Testis (tissue), 2 donors: ENCODE results near the gene GFOD1.

Source experiments
- POLR2A ChIP-seq: fragments of 450-650 bp; IDR thresholded peaks from one replicate; pipeline ENCODE4 v1.6.1; 2017; ENCODE audit warnings: antibody characterized with exemption, mild to moderate bottlenecking, moderate library complexity
- TF ChIP-seq, protein P1 (sequence below), 3 experiments: fragments of 450-650 bp in 2 of 3; fragments of 200-600 bp in 1 of 3; sonication (generic) in 1 of 3; IDR thresholded peaks; one replicate each; pipeline ENCODE4 v1.5.1; 2016 to 2019; ENCODE audit warnings: antibody characterized with exemption in 3 of 3, mild to moderate bottlenecking in 2 of 3, moderate library complexity in 1 of 3

DNA sequence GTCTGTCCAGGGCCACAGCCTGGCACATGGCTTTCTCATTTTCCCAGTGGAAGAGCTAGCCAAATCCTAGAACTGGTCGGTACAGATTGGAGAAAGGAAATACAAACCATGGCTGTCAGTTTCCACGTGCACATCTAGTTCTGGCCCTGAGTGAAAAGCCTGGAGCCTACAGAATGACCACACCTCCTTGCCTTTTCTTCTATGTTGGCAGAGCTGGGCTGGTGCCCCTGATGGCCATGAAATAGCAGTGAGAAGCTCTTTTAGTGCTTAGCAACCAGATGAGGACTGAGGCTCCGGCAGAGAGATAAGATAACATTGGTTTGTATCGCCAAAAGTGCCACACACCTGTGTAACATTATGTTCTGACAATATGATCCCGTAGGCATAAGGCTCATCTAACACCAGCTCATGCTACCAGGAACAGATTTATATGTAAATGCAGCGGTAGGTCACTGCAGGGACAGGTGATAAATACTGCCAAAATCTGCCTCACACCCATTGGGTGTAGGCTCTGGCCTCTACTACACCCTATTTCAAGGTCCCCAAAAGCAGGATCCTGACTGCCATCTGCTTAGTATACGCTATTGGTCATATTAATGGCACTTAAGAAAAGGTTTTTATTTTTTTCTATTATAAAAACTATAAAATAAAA lies 119.2 kb downstream of the GFOD1 start:
- TF ChIP-seq, protein P1, sequence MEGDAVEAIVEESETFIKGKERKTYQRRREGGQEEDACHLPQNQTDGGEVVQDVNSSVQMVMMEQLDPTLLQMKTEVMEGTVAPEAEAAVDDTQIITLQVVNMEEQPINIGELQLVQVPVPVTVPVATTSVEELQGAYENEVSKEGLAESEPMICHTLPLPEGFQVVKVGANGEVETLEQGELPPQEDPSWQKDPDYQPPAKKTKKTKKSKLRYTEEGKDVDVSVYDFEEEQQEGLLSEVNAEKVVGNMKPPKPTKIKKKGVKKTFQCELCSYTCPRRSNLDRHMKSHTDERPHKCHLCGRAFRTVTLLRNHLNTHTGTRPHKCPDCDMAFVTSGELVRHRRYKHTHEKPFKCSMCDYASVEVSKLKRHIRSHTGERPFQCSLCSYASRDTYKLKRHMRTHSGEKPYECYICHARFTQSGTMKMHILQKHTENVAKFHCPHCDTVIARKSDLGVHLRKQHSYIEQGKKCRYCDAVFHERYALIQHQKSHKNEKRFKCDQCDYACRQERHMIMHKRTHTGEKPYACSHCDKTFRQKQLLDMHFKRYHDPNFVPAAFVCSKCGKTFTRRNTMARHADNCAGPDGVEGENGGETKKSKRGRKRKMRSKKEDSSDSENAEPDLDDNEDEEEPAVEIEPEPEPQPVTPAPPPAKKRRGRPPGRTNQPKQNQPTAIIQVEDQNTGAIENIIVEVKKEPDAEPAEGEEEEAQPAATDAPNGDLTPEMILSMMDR (IDR thresholded peaks at IDR 0.05): no peak
- no peak for TF ChIP-seq POLR2A
